Measurements from ENCODE around the gene PRAMEF33. TPM values are rescaled to one million over a fixed set of nuclear protein-coding genes. Genes with fewer than 3 reads are reported as not detected.
"Not testable (repeated sequence)": the region's sequence is repeated elsewhere in the genome, so short reads cannot be mapped to it uniquely, and the experiment has no call there.

Gene PRAMEF33, protein sequence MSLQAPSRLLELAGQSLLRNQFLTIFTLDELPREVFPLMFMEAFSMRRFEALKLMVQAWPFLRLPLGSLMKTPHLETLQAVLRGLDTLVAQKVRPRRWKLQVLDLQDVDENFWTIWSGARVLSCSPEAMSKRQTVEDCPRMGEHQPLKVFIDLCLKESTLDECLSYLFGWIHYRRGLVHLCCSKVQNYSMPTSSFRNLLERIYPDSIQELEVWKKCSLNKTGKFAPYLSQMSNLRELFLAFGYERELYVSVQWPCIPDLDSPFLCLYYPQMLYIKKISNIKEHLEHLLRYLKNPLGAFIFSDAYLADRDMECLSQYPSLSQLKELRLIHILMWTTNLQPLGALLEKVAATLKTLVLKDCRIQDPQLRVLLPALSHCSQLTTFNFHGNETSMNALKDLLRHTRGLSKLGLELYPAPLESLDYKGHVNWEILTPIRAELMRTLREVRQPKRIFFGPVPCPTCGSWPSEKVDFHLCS
- total RNA-seq (not detected), polyA plus RNA-seq (not detected)
- long read RNA-seq, donor 1 = 0 reads
- long read RNA-seq, donor 2 = 0 reads
- long read RNA-seq, donor 3 = 0 reads
- long read RNA-seq, donor 4 = 0 reads
- long read RNA-seq, donor 5 = 0 reads
- long read RNA-seq, donor 6 = 0 reads
- long read RNA-seq, donor 7 = 0 reads
- long read RNA-seq, donor 8 = 0 reads
- long read RNA-seq, donor 9 = 0 reads
- long read RNA-seq, donor 10 = 0 reads

- no CpG with 5 or more reads among the region's 1 CpG for WGBS, 4 donors
- intact Hi-C loops (cut with DNase I); H3K9me3 ChIP-seq (replicated peaks in 1 of 3); H3K4me1 ChIP-seq (replicated peaks in 1 of 2); H3K36me3 ChIP-seq (replicated peaks in 1 of 2); H3K4me3 ChIP-seq; H3K27ac ChIP-seq; DNase-seq; H3K27me3 ChIP-seq: not testable (repeated sequence)
Measured at GRCh38 chr1:13303239-13303638, at the start of gene PRAMEF33. Gene PRAMEF33 (plus strand): TSS chr1:13303539. CDS start chr1:13305955, 2,416 bp downstream.

GRCh38 chr1:13253898-13254297, 49.4 kb upstream of the PRAMEF33 start, which contains the start of gene PRAMEF5:
Gene PRAMEF5 (plus strand): TSS chr1:13254198. CDS start chr1:13259269, 5,071 bp downstream.
- DNase-seq; intact Hi-C loops (cut with DNase I); H3K4me3 ChIP-seq; H3K27ac ChIP-seq; H3K27me3 ChIP-seq; H3K9me3 ChIP-seq (replicated peaks in 1 of 3); H3K36me3 ChIP-seq (replicated peaks in 1 of 2); H3K4me1 ChIP-seq (replicated peaks in 1 of 2): not testable (repeated sequence)
- 85 to 94% (median 89%) methylated on average over 2 of the region's 5 CpGs for WGBS, 4 donors

- H3K27ac ChIP-seq; H3K36me3 ChIP-seq (replicated peaks in 1 of 2); H3K9me3 ChIP-seq (replicated peaks in 1 of 3); H3K4me1 ChIP-seq (replicated peaks in 1 of 2); intact Hi-C loops (cut with DNase I); H3K4me3 ChIP-seq; DNase-seq; H3K27me3 ChIP-seq: not testable (repeated sequence)
- WGBS, 4 donors = 27 to 30% methylated on average over 2 of the region's 3 CpGs; no CpG with 5 or more reads in 2 of the 4 donors
Measured at GRCh38 chr1:13265124-13265523, 38.2 kb upstream of the PRAMEF33 start.

- H3K4me3 ChIP-seq; H3K9me3 ChIP-seq (replicated peaks in 1 of 3); H3K27ac ChIP-seq; intact Hi-C loops (cut with DNase I); H3K27me3 ChIP-seq; H3K36me3 ChIP-seq (replicated peaks in 1 of 2); DNase-seq; H3K4me1 ChIP-seq (replicated peaks in 1 of 2): not testable (repeated sequence)
- TF ChIP-seq, protein P1, sequence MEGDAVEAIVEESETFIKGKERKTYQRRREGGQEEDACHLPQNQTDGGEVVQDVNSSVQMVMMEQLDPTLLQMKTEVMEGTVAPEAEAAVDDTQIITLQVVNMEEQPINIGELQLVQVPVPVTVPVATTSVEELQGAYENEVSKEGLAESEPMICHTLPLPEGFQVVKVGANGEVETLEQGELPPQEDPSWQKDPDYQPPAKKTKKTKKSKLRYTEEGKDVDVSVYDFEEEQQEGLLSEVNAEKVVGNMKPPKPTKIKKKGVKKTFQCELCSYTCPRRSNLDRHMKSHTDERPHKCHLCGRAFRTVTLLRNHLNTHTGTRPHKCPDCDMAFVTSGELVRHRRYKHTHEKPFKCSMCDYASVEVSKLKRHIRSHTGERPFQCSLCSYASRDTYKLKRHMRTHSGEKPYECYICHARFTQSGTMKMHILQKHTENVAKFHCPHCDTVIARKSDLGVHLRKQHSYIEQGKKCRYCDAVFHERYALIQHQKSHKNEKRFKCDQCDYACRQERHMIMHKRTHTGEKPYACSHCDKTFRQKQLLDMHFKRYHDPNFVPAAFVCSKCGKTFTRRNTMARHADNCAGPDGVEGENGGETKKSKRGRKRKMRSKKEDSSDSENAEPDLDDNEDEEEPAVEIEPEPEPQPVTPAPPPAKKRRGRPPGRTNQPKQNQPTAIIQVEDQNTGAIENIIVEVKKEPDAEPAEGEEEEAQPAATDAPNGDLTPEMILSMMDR (IDR thresholded peaks at IDR 0.05) = peak in 1 of 6 experiments; percentile 9
- WGBS, 4 donors = 25 to 39% (median 33%) methylated on average over 2 to 3 of the region's 6 CpGs; no CpG with 5 or more reads in 1 of the 4 donors
Measured at GRCh38 chr1:13277016-13277415, 26.3 kb upstream of the PRAMEF33 start.

DNA sequence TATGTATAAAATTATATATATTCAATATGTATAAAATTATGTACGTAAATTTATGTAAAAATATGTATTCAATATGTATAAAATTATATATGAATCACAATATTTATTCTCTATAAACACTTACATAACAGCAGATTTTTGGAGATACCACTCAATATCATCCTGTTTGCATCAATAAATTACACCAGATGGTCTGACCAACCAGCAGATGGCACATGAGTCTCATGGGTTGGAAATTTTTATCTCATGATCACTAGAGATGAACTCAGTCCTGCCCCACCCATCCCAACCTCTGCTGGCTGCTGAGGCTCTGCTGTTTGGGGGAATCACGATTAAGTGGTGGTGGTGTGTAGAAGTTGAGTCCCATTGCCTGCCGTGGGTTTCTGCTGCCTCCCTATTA, 23.7 kb upstream of the PRAMEF33 start:
- DNase-seq; H3K9me3 ChIP-seq (replicated peaks in 1 of 3); H3K36me3 ChIP-seq (replicated peaks in 1 of 2); H3K27ac ChIP-seq; H3K4me3 ChIP-seq; H3K4me1 ChIP-seq (replicated peaks in 1 of 2); intact Hi-C loops (cut with DNase I); H3K27me3 ChIP-seq: not testable (repeated sequence)
- WGBS, 4 donors = 68 to 77% (median 70%) methylated on average over 3 of the region's 3 CpGs

DNA sequence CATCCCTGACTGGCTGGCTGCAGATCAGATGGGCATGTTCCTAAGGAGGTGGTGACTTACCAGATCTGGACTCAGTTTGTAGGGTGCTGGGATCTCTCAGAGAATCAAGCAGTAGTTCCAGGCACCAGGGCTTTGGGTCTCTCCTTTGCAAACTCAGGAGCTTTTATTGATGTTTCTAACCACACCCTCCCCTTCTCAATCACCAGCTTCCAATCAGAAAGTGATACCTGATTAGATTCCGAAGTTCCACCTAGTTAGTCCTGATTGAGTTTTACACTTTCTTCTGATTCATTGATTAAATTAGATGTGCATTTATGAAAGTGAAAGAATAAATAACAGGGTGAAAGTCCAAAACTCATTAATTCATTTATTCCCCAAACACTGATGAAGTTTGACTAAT, 18.3 kb upstream of the PRAMEF33 start, which contains the start of gene PRAMEF8:
Gene PRAMEF8 (minus strand): TSS at position 101 of the 400 bp plus-strand sequence. CDS start 1,046 bp downstream, outside the sequence.
- H3K4me3 ChIP-seq; DNase-seq; H3K4me1 ChIP-seq (replicated peaks in 1 of 2); H3K9me3 ChIP-seq (replicated peaks in 1 of 3); H3K27ac ChIP-seq; H3K36me3 ChIP-seq (replicated peaks in 1 of 2); H3K27me3 ChIP-seq; intact Hi-C loops (cut with DNase I): not testable (repeated sequence)
- no CpG with 5 or more reads among the region's 1 CpG for WGBS, 4 donors

- H3K4me3 ChIP-seq; DNase-seq; H3K4me1 ChIP-seq (replicated peaks in 1 of 2); H3K27me3 ChIP-seq; H3K9me3 ChIP-seq (replicated peaks in 1 of 3); H3K36me3 ChIP-seq (replicated peaks in 1 of 2); intact Hi-C loops (cut with DNase I); H3K27ac ChIP-seq: not testable (repeated sequence)
- 67 to 96% (median 78%) methylated on average over 1 to 2 of the region's 3 CpGs; no CpG with 5 or more reads in 1 of the 4 donors for WGBS, 4 donors
Measured at GRCh38 chr1:13289030-13289429, 14.3 kb upstream of the PRAMEF33 start.

DNA sequence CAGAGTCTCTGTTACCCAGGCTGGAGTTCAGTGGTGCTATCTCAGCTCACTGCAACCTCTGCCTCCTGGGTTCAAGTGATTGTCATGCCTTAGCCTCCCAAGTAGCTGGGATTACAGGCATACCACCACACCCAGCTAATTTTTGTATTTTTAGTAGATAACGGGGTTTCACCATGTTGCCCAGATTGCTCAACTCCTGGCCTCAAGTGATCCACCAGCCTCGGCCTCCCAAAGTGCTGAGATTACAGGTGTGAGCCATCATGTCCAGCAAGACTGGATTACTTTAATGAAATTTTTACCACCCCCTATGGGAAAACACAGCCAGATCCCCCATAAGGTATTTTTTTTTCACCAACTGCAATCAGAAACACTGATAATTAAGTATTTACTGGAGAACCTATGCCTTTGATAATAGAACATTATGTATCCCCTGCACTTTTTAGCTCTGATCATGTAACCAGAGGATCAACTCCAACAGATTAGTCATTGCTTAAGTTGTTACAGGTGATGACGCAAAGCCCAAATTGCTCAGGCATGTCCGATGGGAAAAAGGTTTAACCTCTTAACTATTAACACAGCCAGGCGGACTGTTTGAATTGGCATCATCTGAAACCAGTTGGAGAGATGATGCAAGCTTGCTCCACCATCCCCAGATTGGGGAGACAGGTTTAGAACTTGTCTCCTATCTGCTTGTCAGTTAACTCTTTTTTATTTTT, 6.0 kb upstream of the PRAMEF33 start:
- H3K4me1 ChIP-seq (replicated peaks in 1 of 2); H3K27ac ChIP-seq; H3K9me3 ChIP-seq (replicated peaks in 1 of 3); H3K4me3 ChIP-seq; H3K36me3 ChIP-seq (replicated peaks in 1 of 2); H3K27me3 ChIP-seq; DNase-seq; intact Hi-C loops (cut with DNase I): not testable (repeated sequence)
- WGBS, 4 donors = 80 to 95% (median 86%) methylated on average over 1 to 2 of the region's 5 CpGs; no CpG with 5 or more reads in 1 of the 4 donors

GRCh38 chr1:13298699-13299098, 4.6 kb upstream of the PRAMEF33 start:
- H3K9me3 ChIP-seq (replicated peaks in 1 of 3); H3K36me3 ChIP-seq (replicated peaks in 1 of 2); H3K27me3 ChIP-seq; H3K4me3 ChIP-seq; H3K4me1 ChIP-seq (replicated peaks in 1 of 2); intact Hi-C loops (cut with DNase I); H3K27ac ChIP-seq; DNase-seq: not testable (repeated sequence)
- WGBS, 4 donors = 94 to 100% methylated on average over 5 to 7 of the region's 27 CpGs; no CpG with 5 or more reads in 2 of the 4 donors
